CD4-positive, alpha-beta T cell treated with Interleukin-15 for 1 hour (primary cell): Measurements from ENCODE around the gene SLC29A3.
"Not testable (repeated sequence)": the region's sequence is repeated elsewhere in the genome, so short reads cannot be mapped to it uniquely, and the experiment has no call there.

ENCODE experiments used
- DNase-seq: peaks from one replicate; pipeline ENCODE4 v3.0.0-alpha.2; 2020

The SLC29A3 gene

GRCh38 chr10:71284544-71285179, 34.4 kb upstream of the SLC29A3 start:
- no peak for DNase-seq

- DNase-seq = no peak
Observed at GRCh38 chr10:71285180-71285545, 33.9 kb upstream of the SLC29A3 start.

GRCh38 chr10:71285986-71286385, 33.1 kb upstream of the SLC29A3 start:
- DNase-seq = no peak

- DNase-seq = no peak
Observed at GRCh38 chr10:71286521-71287294, 32.4 kb upstream of the SLC29A3 start.

GRCh38 chr10:71287456-71287855, 31.6 kb upstream of the SLC29A3 start:
- no peak for DNase-seq

GRCh38 chr10:71288461-71288860, 30.6 kb upstream of the SLC29A3 start:
- DNase-seq = no peak

- no peak for DNase-seq
Observed at GRCh38 chr10:71289421-71290130, 29.5 kb upstream of the SLC29A3 start.

GRCh38 chr10:71290331-71290730, 28.7 kb upstream of the SLC29A3 start:
- DNase-seq = no peak

GRCh38 chr10:71290806-71291527, 28.1 kb upstream of the SLC29A3 start:
- no peak for DNase-seq

GRCh38 chr10:71291528-71291900, 27.5 kb upstream of the SLC29A3 start:
- DNase-seq = no peak

- no peak for DNase-seq
Observed at GRCh38 chr10:71292624-71293445, 26.2 kb upstream of the SLC29A3 start.

GRCh38 chr10:71293446-71294084, 25.5 kb upstream of the SLC29A3 start:
- DNase-seq = no peak

- DNase-seq = no peak
Observed at GRCh38 chr10:71294091-71294561, 24.9 kb upstream of the SLC29A3 start.

GRCh38 chr10:71294856-71295255, 24.2 kb upstream of the SLC29A3 start:
- DNase-seq = no peak

GRCh38 chr10:71295641-71296040, 23.4 kb upstream of the SLC29A3 start:
- no peak for DNase-seq

GRCh38 chr10:71296086-71296485, 23.0 kb upstream of the SLC29A3 start:
- no peak for DNase-seq

- DNase-seq = not testable (repeated sequence)
Observed at GRCh38 chr10:71296811-71297210, 22.2 kb upstream of the SLC29A3 start.

GRCh38 chr10:71297343-71297742, 21.7 kb upstream of the SLC29A3 start:
- DNase-seq = no peak

GRCh38 chr10:71299071-71299785, 19.8 kb upstream of the SLC29A3 start:
- no peak for DNase-seq

GRCh38 chr10:71300555-71301370, 18.3 kb upstream of the SLC29A3 start:
- no peak for DNase-seq
